Upper lobe of left lung (tissue), 6 donors: ENCODE results near the gene CHAF1B. TPM values are rescaled to one million over a fixed set of nuclear protein-coding genes. Genes with fewer than 3 reads are reported as not detected.

Experiments used
- ATAC-seq, 2 donors: fragments of 200-7000 bp; cut with Tn5 transposase; one replicate each; pipeline ENCODE4 v1.9.1; 2022; ENCODE audit warnings: mild to moderate bottlenecking in 2 of 2, moderate library complexity in 2 of 2; ENCODE audit not compliant: low FRiP score in 2 of 2
- DNase-seq, 2 donors: peaks; one replicate each; pipeline ENCODE4 v3.0.0-alpha.2; 2019 to 2020
- H3K27ac ChIP-seq, 4 donors: fragments of 200-600 bp; sonication (generic); one replicate each; pipeline ENCODE4 v1.5.1; 2016 to 2019
- H3K27me3 ChIP-seq, 4 donors: fragments of 200-600 bp; sonication (generic); one replicate each; pipeline ENCODE4 v1.5.1; 2017 to 2019
- H3K36me3 ChIP-seq, 4 donors: fragments of 200-600 bp; sonication (generic); one replicate each; pipeline ENCODE4 v1.5.1; 2016 to 2019
- H3K4me1 ChIP-seq, 4 donors: fragments of 200-600 bp; sonication (generic); one replicate each; pipeline ENCODE4 v1.5.1; 2018 to 2019
- H3K4me3 ChIP-seq, 4 donors: fragments of 200-600 bp; sonication (generic); one replicate each; pipeline ENCODE4 v1.5.1; 2017 to 2019; ENCODE audit warnings: mild to moderate bottlenecking in 2 of 4, moderate library complexity in 1 of 4
- H3K9me3 ChIP-seq, 4 donors: fragments of 200-600 bp; sonication (generic); one replicate each; pipeline ENCODE4 v1.5.1; 2018 to 2019
- CTCF ChIP-seq, 6 experiments: fragments of 450-650 bp in 4 of 6; fragments of 200-600 bp in 2 of 6; sonication (generic) in 2 of 6; IDR thresholded peaks; one replicate each; pipeline ENCODE4 v1.5.1; 2016 to 2019; ENCODE audit warnings: antibody characterized with exemption in 6 of 6
- EP300 ChIP-seq, 4 donors: sonication (generic); formaldehyde crosslinking; IDR thresholded peaks; one replicate each; pipeline ENCODE4 v1.5.1; 2017; ENCODE audit warnings: antibody characterized with exemption in 4 of 4, control low read depth in 2 of 4
- POLR2A ChIP-seq, 4 donors: fragments of 450-650 bp; IDR thresholded peaks; one replicate each; pipeline ENCODE4 v1.5.1; 2016 to 2017; ENCODE audit warnings: antibody characterized with exemption in 4 of 4, mild to moderate bottlenecking in 2 of 4
- POLR2AphosphoS5 ChIP-seq, 2 donors: sonication (generic); formaldehyde crosslinking; IDR thresholded peaks; one replicate each; pipeline ENCODE4 v1.5.1; 2017; ENCODE audit warnings: antibody characterized with exemption in 2 of 2
- WGBS, 2 donors: methylation state at CpG; one replicate each; pipeline ENCODE4 v1.1.5; 2017 to 2018; 5-methylcytosine and 5-hydroxymethylcytosine counted together
- total RNA-seq, 6 donors: library from RNA; depleted of rRNA in 4 of 6; stranded (reverse); fragments of >200 nt in 4 of 6; gene quantifications; one replicate each; pipeline versions ENCODE4 v1.1.0 to v1.2.1, GENCODE V29; 2016 to 2021
- donor health status: DM: no; HTN: no; CAD: no; lungs with moderate emphysema.
- donor health status: DM: no; HTN: yes; CAD: no; lungs with severe emphysema.

Gene CHAF1B
- total RNA-seq, 6 donors from 2014 or later: 0.55 to 2.1 (median 1.2) TPM

DNA sequence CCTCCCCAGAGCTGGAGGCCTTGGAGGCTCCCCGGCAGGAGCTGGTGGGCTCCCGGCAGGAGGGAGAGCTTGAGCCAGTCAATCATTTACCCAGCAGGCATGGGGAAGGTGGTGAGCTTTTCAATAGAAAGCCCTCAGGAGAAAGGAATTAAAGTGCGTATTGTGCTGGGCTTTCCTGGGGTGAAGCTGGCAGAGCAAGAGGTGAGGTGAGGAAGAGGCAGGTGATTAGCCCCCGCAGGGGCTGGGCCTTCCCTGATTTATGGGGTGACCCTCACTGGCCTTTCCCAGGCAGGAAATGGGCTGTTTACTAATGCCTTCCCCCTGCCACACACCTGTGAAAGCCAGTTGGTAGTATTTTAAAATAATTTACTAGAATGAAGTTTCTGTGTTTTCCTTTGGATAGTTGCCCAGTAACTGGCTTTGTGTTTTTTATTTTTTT is 68.9 kb downstream of the CHAF1B start:
- Histone ChIP-seq H3K27ac (no peak overlapping the region), H3K9me3 (no peaks in the 10 kb centered on the region), H3K4me1 (peaks cover 0 to 3% (median 0%) of the 10 kb centered on the region in 4 donors), H3K4me3 (no peak overlapping the region), H3K36me3 (no peaks in the 10 kb centered on the region), H3K27me3 (no peaks in the 10 kb centered on the region)
- DNase-seq (no peak), ATAC-seq (no peak)
- TF ChIP-seq POLR2A (IDR thresholded peaks at IDR 0.05): no peak
- TF ChIP-seq EP300 (IDR thresholded peaks at IDR 0.05): no peak
- no peak for TF ChIP-seq POLR2AphosphoS5 (IDR thresholded peaks at IDR 0.05)
- TF ChIP-seq CTCF (IDR thresholded peaks at IDR 0.05): no peak
- WGBS, 2 donors: 35 to 44% methylated on average over 4 of the region's 4 CpGs

GRCh38 chr21:36454706-36455105 is 69.5 kb downstream of the CHAF1B start:
- H3K36me3 ChIP-seq: no peaks in the 10 kb centered on the region
- 58 to 60% methylated on average over 4 of the region's 4 CpGs for WGBS, 2 donors
- peaks cover 0 to 3% (median 0%) of the 10 kb centered on the region in 4 donors for H3K4me1 ChIP-seq
- no peak overlapping the region for H3K27ac ChIP-seq
- no peak for ATAC-seq
- no peaks in the 10 kb centered on the region for H3K27me3 ChIP-seq
- H3K9me3 ChIP-seq: no peaks in the 10 kb centered on the region
- TF ChIP-seq CTCF (IDR thresholded peaks at IDR 0.05) (no peak), EP300 (IDR thresholded peaks at IDR 0.05) (no peak), POLR2AphosphoS5 (IDR thresholded peaks at IDR 0.05) (no peak), POLR2A (IDR thresholded peaks at IDR 0.05) (no peak)
- no peak overlapping the region for H3K4me3 ChIP-seq
- DNase-seq: no peak

- Histone ChIP-seq H3K4me1 (peaks cover 0 to 3% (median 0%) of the 10 kb centered on the region in 4 donors), H3K36me3 (no peaks in the 10 kb centered on the region), H3K9me3 (no peaks in the 10 kb centered on the region), H3K27me3 (no peaks in the 10 kb centered on the region), H3K27ac (no peak overlapping the region), H3K4me3 (no peak overlapping the region)
- no peak for TF ChIP-seq POLR2A (IDR thresholded peaks at IDR 0.05)
- no peak for TF ChIP-seq CTCF (IDR thresholded peaks at IDR 0.05)
- no peak for TF ChIP-seq EP300 (IDR thresholded peaks at IDR 0.05)
- TF ChIP-seq POLR2AphosphoS5 (IDR thresholded peaks at IDR 0.05): no peak
- DNase-seq (no peak), ATAC-seq (no peak)
- WGBS, 2 donors: 60 to 70% methylated on average over 7 of the region's 7 CpGs
These were observed 71.7 kb downstream of the CHAF1B start for GRCh38 chr21:36456729-36457414.

DNA sequence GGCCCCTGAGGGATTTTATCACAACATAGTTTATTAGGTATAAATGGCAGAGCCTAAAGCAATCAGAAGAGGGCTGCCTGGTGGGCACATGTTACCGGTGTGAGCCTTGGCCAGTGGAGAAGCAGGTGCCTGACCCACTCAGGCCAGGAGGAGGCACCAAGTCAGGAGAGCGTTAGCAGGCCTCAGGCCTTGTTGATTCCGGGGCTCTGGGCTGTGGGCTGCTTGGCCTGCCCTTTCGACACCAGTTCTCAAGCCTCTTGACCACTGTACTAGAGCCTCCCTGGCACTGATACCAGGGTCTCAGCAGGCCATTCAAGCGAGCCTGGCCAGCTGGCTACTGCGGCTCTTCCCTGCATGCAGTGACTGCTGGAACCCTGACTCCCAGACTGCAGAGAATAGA is 73.9 kb downstream of the CHAF1B start:
- Histone ChIP-seq H3K27me3 (no peaks in the 10 kb centered on the region), H3K9me3 (no peaks in the 10 kb centered on the region), H3K36me3 (no peaks in the 10 kb centered on the region), H3K4me1 (peaks cover 0 to 2% (median 0%) of the 10 kb centered on the region in 4 donors), H3K4me3 (no peak overlapping the region), H3K27ac (no peak overlapping the region)
- ATAC-seq (peak in 1 of 2 donors; percentile 32), DNase-seq (peak in 1 of 2 donors; percentile 21)
- TF ChIP-seq POLR2AphosphoS5 (IDR thresholded peaks at IDR 0.05) (no peak), POLR2A (IDR thresholded peaks at IDR 0.05) (no peak), EP300 (IDR thresholded peaks at IDR 0.05) (no peak), CTCF (IDR thresholded peaks at IDR 0.05) (no peak)
- WGBS, 2 donors: 92 to 95% methylated on average over 4 to 6 of the region's 6 CpGs

- Histone ChIP-seq H3K4me1 (no peaks in the 10 kb centered on the region), H3K9me3 (no peaks in the 10 kb centered on the region), H3K36me3 (no peaks in the 10 kb centered on the region), H3K27me3 (no peaks in the 10 kb centered on the region), H3K4me3 (no peak overlapping the region), H3K27ac (no peak overlapping the region)
- ATAC-seq: peak in 1 of 2 donors; percentile 31
- WGBS, 2 donors: 84 to 89% methylated on average over 9 to 16 of the region's 16 CpGs
- TF ChIP-seq CTCF (IDR thresholded peaks at IDR 0.05): no peak
- TF ChIP-seq POLR2A (IDR thresholded peaks at IDR 0.05): no peak
- no peak for TF ChIP-seq EP300 (IDR thresholded peaks at IDR 0.05)
- TF ChIP-seq POLR2AphosphoS5 (IDR thresholded peaks at IDR 0.05): no peak
- peak in 1 of 2 donors; percentile 68 for DNase-seq
These were observed 75.7 kb downstream of the CHAF1B start for GRCh38 chr21:36460866-36461265.
